ENCODE measurements around the gene SLX9. TPM values are rescaled to one million over a fixed set of nuclear protein-coding genes. Genes with fewer than 3 reads are reported as not detected.

Gene SLX9
- total RNA-seq, 1 donor from 2014 or later = 33.3 TPM

GRCh38 chr21:44896561-44897286, 43.1 kb upstream of the SLX9 start:
- Mint-ChIP-seq H3K27me3 (peaks cover 12% of the 10 kb centered on the region), H3K27ac (no peak overlapping the region), H3K36me3 (no peaks in the 10 kb centered on the region), H3K9me3 (no peaks in the 10 kb centered on the region), H3K4me1 (ENCODE audit: unreplicated experiment) (peaks cover 4% of the 10 kb centered on the region), H3K4me3 (no peak overlapping the region)
- TF ChIP-seq CTCF (conservative IDR thresholded peaks at IDR 0.05) = no peak
- DNase-seq (ENCODE audit: extremely low spot score, unreplicated experiment) = no peak

- H3K9me3 Mint-ChIP-seq = no peaks in the 10 kb centered on the region
- no peak for DNase-seq (ENCODE audit: extremely low spot score, unreplicated experiment)
- no peak for TF ChIP-seq CTCF (conservative IDR thresholded peaks at IDR 0.05)
- no peaks in the 10 kb centered on the region for H3K36me3 Mint-ChIP-seq
- no peak overlapping the region for H3K27ac Mint-ChIP-seq
- H3K4me1 Mint-ChIP-seq (ENCODE audit: unreplicated experiment) = peaks cover 4% of the 10 kb centered on the region
- no peak overlapping the region for H3K4me3 Mint-ChIP-seq
- peaks cover 12% of the 10 kb centered on the region for H3K27me3 Mint-ChIP-seq
Measured at GRCh38 chr21:44897326-44898010, 42.4 kb upstream of the SLX9 start.

GRCh38 chr21:44898011-44898488, 41.8 kb upstream of the SLX9 start:
- TF ChIP-seq CTCF (conservative IDR thresholded peaks at IDR 0.05) = no peak
- no peak overlapping the region for H3K4me3 Mint-ChIP-seq

GRCh38 chr21:44898851-44899767, 40.7 kb upstream of the SLX9 start:
- H3K27ac Mint-ChIP-seq = no peak overlapping the region
- no peak overlapping the region for H3K4me3 Mint-ChIP-seq
- DNase-seq (ENCODE audit: extremely low spot score, unreplicated experiment) = no peak
- TF ChIP-seq CTCF (conservative IDR thresholded peaks at IDR 0.05) = no peak
- H3K4me1 Mint-ChIP-seq (ENCODE audit: unreplicated experiment) = peaks cover 4% of the 10 kb centered on the region
- H3K36me3 Mint-ChIP-seq = no peaks in the 10 kb centered on the region
- no peaks in the 10 kb centered on the region for H3K9me3 Mint-ChIP-seq
- peaks cover 3% of the 10 kb centered on the region for H3K27me3 Mint-ChIP-seq

More at GRCh38 chr21:44898011-44898488, 41.8 kb upstream of the SLX9 start:
- no peaks in the 10 kb centered on the region for H3K36me3 Mint-ChIP-seq
- peaks cover 4% of the 10 kb centered on the region for H3K4me1 Mint-ChIP-seq (ENCODE audit: unreplicated experiment)
- H3K27ac Mint-ChIP-seq = no peak overlapping the region
- H3K9me3 Mint-ChIP-seq = no peaks in the 10 kb centered on the region
- H3K27me3 Mint-ChIP-seq = peaks cover 12% of the 10 kb centered on the region
- no peak for DNase-seq (ENCODE audit: extremely low spot score, unreplicated experiment)

- no peaks in the 10 kb centered on the region for H3K9me3 Mint-ChIP-seq
- H3K27me3 Mint-ChIP-seq = peaks cover 7% of the 10 kb centered on the region
- DNase-seq (ENCODE audit: extremely low spot score, unreplicated experiment) = no peak
- no peaks in the 10 kb centered on the region for H3K36me3 Mint-ChIP-seq
- no peak overlapping the region for H3K4me3 Mint-ChIP-seq
- no peak for TF ChIP-seq CTCF (conservative IDR thresholded peaks at IDR 0.05)
- peaks cover 4% of the 10 kb centered on the region for H3K4me1 Mint-ChIP-seq (ENCODE audit: unreplicated experiment)
- H3K27ac Mint-ChIP-seq = no peak overlapping the region
Measured at GRCh38 chr21:44899768-44900558, 39.9 kb upstream of the SLX9 start.

All from type B pancreatic cell (in vitro differentiated cells).